KMS-11 (cell line): ENCODE measurements around the gene HIGD1B.

Experiments
- H2AFZ ChIP-seq: fragments of 200-600 bp; sonication (generic); 2 replicates; pipeline ENCODE4 v1.6.1; 2016; ENCODE audit warnings: antibody characterized with exemption, mixed run types, low read depth
- H3K27ac ChIP-seq: fragments of 200-600 bp; sonication (generic); 2 replicates; pipeline ENCODE4 v1.6.1; 2016; ENCODE audit warnings: mild to moderate bottlenecking, mixed run types
- H3K27me3 ChIP-seq: fragments of 200-600 bp; sonication (generic); 2 replicates; pipeline ENCODE4 v1.6.1; 2017; ENCODE audit warnings: mild to moderate bottlenecking, low read depth, mixed run types, moderate library complexity; ENCODE audit not compliant: insufficient read depth
- H3K36me3 ChIP-seq: fragments of 200-600 bp; sonication (generic); 2 replicates; pipeline ENCODE4 v1.6.1; 2017; ENCODE audit warnings: mild to moderate bottlenecking, mixed run types; ENCODE audit not compliant: insufficient read depth
- H3K4me1 ChIP-seq: fragments of 200-600 bp; sonication (generic); 2 replicates; pipeline ENCODE4 v1.6.1; 2016; ENCODE audit warnings: mild to moderate bottlenecking, low read depth, mixed run types; ENCODE audit not compliant: poor library complexity, severe bottlenecking
- H3K4me2 ChIP-seq: fragments of 200-600 bp; sonication (generic); 2 replicates; pipeline ENCODE4 v1.7.0; 2016; ENCODE audit warnings: mild to moderate bottlenecking, mixed run types
- H3K4me3 ChIP-seq: fragments of 200-600 bp; sonication (generic); IDR thresholded peaks from 2 replicates; pipeline ENCODE4 v1.6.1; 2017; ENCODE audit warnings: low read depth, low read length, mixed read lengths; ENCODE audit not compliant: insufficient read depth
- H3K79me2 ChIP-seq: fragments of 200-600 bp; sonication (generic); 2 replicates; pipeline ENCODE4 v1.6.1; 2016; ENCODE audit warnings: low read depth, mixed run types; ENCODE audit not compliant: insufficient read depth
- H3K9ac ChIP-seq: fragments of 200-600 bp; sonication (generic); 2 replicates; pipeline ENCODE4 v1.6.1; 2016; ENCODE audit warnings: mild to moderate bottlenecking, mixed run types
- H4K20me1 ChIP-seq: fragments of 200-600 bp; sonication (generic); 2 replicates; pipeline ENCODE4 v1.6.1; 2016; ENCODE audit warnings: mild to moderate bottlenecking, mixed run types; ENCODE audit not compliant: insufficient read depth
- TF ChIP-seq, protein P1 (sequence below): fragments of 200-600 bp; sonication (generic); conservative IDR thresholded peaks from 2 replicates; pipeline ENCODE4 v1.6.1; 2017; ENCODE audit warnings: low read depth, mild to moderate bottlenecking, antibody characterized with exemption, low read length, moderate library complexity, mixed read lengths

HIGD1B gene

DNA sequence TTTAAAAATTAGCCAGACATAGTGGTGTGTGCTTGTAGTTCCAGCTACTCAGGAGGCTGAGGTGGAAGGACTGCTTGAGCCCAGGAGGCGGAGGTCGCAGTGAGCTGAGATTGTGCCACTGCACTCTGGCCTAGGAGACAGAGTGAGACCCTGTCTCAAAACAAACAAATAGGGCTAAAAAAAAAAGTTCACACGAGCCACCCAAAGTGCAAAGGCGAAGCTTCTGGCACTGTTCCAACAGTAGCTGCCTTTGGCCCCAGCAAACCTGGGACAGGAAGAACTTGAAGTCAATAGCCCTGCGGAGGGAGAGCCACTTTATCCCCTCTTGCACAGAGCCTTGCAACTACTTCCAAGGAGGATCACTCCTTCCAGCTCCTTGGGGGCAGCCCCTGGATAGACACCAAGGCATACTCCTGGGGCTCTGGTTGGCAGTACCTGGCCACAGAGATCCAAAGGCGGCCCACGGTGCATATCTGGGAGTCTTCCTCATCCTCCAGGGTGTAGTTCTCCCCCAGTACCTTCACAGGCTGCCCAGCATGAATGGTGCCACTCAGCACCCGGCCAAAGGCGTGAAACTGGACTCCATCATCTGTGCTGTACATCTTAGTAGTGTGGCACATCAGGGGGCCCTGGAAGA, 14.7 kb downstream of the HIGD1B start:
- Histone ChIP-seq H3K27me3 (no peaks in the 10 kb centered on the region), H3K4me1 (peaks cover 3% of the 10 kb centered on the region), H3K4me3 (no peak overlapping the region), H3K79me2 (no peaks in the 10 kb centered on the region), H2AFZ (no peak overlapping the region), H3K36me3 (no peaks in the 10 kb centered on the region; the same call in 1 of the 2 replicates), H3K27ac (no peak overlapping the region), H3K9ac (no peak overlapping the region), H3K4me2 (no peak overlapping the region), H4K20me1 (peaks cover 4% of the 10 kb centered on the region; the same call in 1 of the 2 replicates)
- TF ChIP-seq, protein P1, sequence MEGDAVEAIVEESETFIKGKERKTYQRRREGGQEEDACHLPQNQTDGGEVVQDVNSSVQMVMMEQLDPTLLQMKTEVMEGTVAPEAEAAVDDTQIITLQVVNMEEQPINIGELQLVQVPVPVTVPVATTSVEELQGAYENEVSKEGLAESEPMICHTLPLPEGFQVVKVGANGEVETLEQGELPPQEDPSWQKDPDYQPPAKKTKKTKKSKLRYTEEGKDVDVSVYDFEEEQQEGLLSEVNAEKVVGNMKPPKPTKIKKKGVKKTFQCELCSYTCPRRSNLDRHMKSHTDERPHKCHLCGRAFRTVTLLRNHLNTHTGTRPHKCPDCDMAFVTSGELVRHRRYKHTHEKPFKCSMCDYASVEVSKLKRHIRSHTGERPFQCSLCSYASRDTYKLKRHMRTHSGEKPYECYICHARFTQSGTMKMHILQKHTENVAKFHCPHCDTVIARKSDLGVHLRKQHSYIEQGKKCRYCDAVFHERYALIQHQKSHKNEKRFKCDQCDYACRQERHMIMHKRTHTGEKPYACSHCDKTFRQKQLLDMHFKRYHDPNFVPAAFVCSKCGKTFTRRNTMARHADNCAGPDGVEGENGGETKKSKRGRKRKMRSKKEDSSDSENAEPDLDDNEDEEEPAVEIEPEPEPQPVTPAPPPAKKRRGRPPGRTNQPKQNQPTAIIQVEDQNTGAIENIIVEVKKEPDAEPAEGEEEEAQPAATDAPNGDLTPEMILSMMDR: no peak

DNA sequence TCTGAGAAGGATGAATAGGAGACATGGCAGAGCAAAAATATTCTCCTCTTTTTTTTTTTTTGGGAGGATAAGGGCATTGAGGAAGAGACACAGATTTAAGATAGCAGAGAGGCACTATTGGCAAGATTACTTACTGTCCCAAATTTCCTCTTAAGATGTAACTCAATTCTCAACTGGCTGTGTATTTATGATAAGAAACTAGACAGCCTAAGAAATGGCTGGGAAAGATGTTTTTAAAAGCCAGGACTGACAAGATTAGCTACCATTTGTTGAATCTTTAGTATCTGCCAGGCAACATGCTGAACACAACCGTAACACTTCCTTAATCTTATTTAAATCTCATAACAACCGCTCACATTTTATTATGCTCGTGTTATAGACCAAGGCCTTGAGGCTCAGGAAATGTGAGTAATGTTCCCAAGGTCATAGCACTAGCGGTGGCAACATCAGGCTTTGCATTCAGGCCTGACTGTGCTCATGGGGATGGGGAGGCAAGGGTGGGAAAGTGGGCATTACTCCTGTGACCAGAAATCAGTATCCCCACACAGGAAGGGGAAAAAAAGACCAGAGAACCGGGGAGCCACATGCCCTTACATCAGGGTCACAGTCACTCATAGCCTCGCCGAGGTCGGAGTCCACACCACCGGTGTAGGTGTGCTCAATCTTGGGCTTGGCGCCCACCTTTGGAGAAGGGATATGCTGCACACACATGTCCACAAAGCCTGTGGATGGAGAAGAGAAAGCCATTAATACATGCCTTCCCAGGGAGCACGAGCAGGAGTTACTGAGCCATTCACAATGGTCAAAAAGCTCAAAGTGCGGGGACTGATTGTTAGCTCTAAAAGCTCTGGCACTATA, 15.6 kb downstream of the HIGD1B start:
- Histone ChIP-seq H3K9ac (no peak overlapping the region), H3K27me3 (no peaks in the 10 kb centered on the region), H3K4me1 (peaks cover 3% of the 10 kb centered on the region), H3K4me3 (no peak overlapping the region), H3K4me2 (no peak overlapping the region), H4K20me1 (peaks cover 4% of the 10 kb centered on the region; the same call in 1 of the 2 replicates), H3K27ac (no peak overlapping the region), H3K79me2 (no peaks in the 10 kb centered on the region), H2AFZ (no peak overlapping the region), H3K36me3 (peaks cover 3% of the 10 kb centered on the region; the same call in 1 of the 2 replicates)
- TF ChIP-seq, protein P1: no peak

DNA sequence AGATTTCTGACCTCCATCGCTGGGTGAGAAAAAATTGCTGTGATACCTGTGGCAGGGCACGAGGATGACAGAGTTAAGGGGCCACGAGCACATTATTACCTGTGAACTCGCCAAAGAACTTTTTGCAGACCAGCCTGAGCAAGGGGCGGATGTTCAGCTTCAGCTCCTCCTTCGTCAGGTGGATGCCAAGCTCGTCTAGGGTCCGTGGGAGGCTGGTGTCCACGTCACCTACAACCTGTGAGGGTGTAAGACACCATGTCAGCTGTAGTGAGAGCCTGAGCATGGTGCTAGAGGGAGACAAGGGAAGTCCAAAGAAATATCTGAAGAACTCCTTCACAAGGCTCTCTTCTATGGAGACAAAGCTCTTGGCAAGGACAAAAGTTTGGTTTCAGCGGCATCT, 17.1 kb downstream of the HIGD1B start:
- H4K20me1 ChIP-seq: peaks cover 4% of the 10 kb centered on the region; the same call in 1 of the 2 replicates
- peaks cover 3% of the 10 kb centered on the region; the same call in 1 of the 2 replicates for H3K36me3 ChIP-seq

DNA sequence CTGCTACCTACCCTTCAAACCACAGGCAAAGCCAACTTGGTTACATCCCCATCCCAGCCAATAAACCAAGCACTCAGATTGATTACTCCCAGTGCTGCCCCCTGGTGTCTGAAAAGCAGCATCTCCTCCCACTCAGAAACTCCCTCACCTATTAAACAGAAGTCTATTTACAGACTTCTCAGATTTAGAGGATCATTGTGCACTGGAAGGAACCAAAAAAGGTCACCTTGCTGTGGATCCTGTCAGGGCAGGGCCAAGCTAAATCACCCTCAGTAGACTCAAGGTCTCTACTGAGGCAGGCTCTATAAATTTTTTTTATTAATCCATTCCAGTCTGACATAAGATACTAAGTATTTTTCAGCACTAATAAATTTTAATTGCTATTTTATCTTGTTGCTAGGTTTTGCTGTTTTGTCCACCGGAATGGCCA, 17.6 kb downstream of the HIGD1B start:
- no peak overlapping the region for H3K4me3 ChIP-seq
- no peak overlapping the region for H3K9ac ChIP-seq

More for the DNA sequence above, 17.1 kb downstream of the HIGD1B start:
- Histone ChIP-seq H3K4me3 (no peak overlapping the region), H3K9ac (no peak overlapping the region), H3K4me2 (no peak overlapping the region), H3K27ac (no peak overlapping the region), H3K79me2 (no peaks in the 10 kb centered on the region), H3K4me1 (peaks cover 3% of the 10 kb centered on the region), H3K27me3 (no peaks in the 10 kb centered on the region), H2AFZ (no peak overlapping the region)
- TF ChIP-seq, protein P1: no peak

More for the DNA sequence above, 17.6 kb downstream of the HIGD1B start:
- Histone ChIP-seq H3K4me1 (peaks cover 3% of the 10 kb centered on the region), H3K4me2 (no peak overlapping the region), H3K27ac (no peak overlapping the region), H2AFZ (no peak overlapping the region), H4K20me1 (peaks cover 4% of the 10 kb centered on the region; the same call in 1 of the 2 replicates), H3K36me3 (peaks cover 3% of the 10 kb centered on the region; the same call in 1 of the 2 replicates), H3K79me2 (no peaks in the 10 kb centered on the region), H3K27me3 (no peaks in the 10 kb centered on the region)
- TF ChIP-seq, protein P1: peak; percentile 95
